C4-2B (cell line): ENCODE results near the gene PRM3.

Experiments
- H3K27ac ChIP-seq: fragments of 450-650 bp; 2 replicates; pipeline ENCODE4 v1.5.1; 2017
- ZFX ChIP-seq: fragments of 450-650 bp; IDR thresholded peaks from 2 replicates; pipeline ENCODE4 v1.6.1; 2017
- TF ChIP-seq, protein P1 (sequence below): fragments of 450-650 bp; conservative IDR thresholded peaks from 2 replicates; pipeline ENCODE4 v1.5.1; 2017; ENCODE audit warnings: mild to moderate bottlenecking

Gene PRM3, protein sequence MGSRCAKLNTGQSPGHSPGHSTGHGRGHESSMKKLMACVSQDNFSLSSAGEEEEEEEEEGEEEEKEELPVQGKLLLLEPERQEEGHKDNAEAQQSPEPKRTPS

DNA sequence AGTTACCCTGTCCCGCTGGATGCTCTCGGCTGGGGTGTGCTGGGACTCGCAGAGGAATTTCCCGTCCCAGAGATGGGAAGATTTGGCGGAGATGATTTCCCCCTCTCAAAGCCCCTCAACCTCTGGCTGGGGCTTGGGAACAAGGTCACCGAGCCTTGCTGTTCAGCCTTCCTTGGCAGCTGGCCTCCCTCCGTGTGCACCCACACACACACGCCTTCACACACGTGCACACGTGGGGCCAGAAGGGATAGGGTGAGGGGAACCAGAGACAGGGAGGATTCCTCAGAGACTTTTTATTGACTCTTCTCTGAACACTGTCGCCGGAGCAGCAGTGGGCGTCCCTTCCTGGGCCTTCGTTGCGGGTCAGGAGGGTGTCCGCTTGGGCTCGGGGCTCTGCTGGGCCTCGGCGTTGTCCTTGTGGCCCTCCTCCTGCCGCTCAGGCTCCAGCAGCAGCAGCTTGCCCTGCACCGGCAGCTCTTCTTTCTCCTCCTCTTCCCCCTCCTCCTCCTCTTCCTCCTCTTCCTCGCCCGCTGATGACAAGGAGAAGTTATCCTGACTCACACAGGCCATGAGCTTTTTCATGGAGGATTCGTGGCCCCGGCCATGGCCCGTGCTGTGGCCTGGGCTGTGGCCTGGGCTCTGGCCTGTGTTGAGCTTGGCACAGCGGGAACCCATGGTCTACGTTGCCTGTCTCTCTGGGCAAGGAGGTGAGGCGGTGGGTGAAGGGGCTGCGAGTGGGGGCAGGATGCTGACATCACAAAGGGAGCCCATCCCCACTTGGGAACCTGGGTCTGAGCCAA is at the start of gene PRM3:
Gene PRM3, minus strand, starts transcription at position 709 of the 800 bp plus-strand sequence. Its CDS starts 34 bp downstream, at position 675.
- TF ChIP-seq, protein P1, sequence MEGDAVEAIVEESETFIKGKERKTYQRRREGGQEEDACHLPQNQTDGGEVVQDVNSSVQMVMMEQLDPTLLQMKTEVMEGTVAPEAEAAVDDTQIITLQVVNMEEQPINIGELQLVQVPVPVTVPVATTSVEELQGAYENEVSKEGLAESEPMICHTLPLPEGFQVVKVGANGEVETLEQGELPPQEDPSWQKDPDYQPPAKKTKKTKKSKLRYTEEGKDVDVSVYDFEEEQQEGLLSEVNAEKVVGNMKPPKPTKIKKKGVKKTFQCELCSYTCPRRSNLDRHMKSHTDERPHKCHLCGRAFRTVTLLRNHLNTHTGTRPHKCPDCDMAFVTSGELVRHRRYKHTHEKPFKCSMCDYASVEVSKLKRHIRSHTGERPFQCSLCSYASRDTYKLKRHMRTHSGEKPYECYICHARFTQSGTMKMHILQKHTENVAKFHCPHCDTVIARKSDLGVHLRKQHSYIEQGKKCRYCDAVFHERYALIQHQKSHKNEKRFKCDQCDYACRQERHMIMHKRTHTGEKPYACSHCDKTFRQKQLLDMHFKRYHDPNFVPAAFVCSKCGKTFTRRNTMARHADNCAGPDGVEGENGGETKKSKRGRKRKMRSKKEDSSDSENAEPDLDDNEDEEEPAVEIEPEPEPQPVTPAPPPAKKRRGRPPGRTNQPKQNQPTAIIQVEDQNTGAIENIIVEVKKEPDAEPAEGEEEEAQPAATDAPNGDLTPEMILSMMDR, result no peak
- no peak for TF ChIP-seq ZFX
- no peak within 1 kb of the TSS for H3K27ac ChIP-seq

DNA sequence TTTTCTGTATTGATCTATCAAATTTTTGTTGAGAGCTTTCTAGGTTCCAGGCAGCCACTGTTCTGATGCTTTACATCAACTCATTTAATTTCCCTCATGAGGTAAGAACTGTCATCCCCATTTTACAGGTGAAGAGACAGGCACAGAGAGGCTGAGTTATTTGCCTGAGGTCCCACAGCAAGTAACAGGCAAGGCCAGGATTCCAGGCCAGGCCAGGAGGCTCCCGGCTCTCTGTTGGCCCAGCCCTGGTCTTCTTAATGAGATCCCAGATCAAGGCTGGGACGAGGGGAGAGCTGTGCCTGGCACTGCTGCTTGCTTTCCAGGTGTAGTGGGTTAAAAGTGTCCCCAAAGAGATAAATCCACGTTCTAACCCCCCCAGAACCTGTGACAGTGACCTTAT is 49.4 kb upstream of the PRM3 start:
- H3K27ac ChIP-seq, result no peak overlapping the region
- TF ChIP-seq, protein P1, result no peak
- TF ChIP-seq ZFX, result no peak

- TF ChIP-seq, protein P1, result no peak
- no peak overlapping the region for H3K27ac ChIP-seq
Observed at GRCh38 chr16:11321662-11322061, 48.2 kb upstream of the PRM3 start.

DNA sequence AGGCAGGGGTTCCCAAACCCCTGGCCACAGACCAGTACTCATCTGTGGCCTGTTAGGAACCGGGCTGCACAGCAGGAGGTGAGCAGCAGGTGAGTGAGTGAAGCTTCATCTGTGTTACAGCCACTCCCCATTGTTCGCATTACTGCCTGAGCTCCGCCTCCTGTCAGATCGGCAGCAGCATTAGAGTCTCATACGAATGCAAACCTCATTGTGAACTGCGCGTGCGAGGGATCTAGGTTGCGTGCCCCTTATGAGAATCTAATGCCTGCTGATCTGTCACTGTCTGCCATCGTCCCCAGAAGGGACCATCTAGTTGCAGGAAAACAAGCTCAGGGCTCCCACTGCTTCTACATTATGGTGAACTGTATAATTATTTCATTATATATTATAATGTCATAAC is 46.7 kb upstream of the PRM3 start:
- TF ChIP-seq, protein P1, result no peak
- TF ChIP-seq ZFX, result no peak

DNA sequence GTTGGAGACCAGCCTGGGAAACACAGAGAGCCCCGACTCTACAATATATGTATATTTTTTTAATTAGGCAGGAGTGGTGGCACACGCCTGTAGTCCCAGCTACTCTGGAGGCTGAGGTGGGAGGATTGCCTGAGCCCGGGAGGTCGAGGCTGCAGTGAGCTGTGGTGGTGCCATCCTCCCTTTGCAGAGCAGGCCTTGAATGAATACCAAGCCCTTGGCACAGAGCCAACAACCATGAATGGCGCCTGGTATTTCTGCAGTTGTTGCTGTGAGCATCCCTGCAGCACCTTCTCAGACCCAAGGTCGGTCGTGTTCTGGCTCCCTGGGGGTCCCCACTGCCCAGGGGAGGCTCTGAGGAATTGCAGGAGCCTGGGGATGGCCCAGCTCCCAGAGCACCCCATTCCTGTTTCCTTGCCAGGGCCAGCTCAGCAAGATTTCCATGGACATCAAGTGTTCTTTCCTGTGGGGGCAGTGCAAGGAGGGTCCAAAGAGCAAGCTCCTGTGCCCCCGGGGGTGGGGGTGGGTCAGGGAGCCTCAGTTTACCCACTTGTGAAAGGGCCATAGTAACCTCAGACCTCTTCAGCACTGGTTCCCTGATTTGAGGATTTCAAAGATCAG is 46.2 kb upstream of the PRM3 start:
- H3K27ac ChIP-seq, result no peak overlapping the region
- TF ChIP-seq, protein P1, result no peak
- TF ChIP-seq ZFX, result no peak

More for the DNA sequence above, 46.7 kb upstream of the PRM3 start:
- H3K27ac ChIP-seq, result no peak overlapping the region

GRCh38 chr16:11318817-11319216 is 45.4 kb upstream of the PRM3 start:
- no peak for TF ChIP-seq ZFX
- TF ChIP-seq, protein P1, result no peak
- no peak overlapping the region for H3K27ac ChIP-seq
